Neutrophil (primary cell): ENCODE results near the gene MCM6.

Experiments
- H3K27ac ChIP-seq: fragments of 200-600 bp; sonication (generic); 2 replicates; pipeline ENCODE4 v1.5.1; 2016; ENCODE audit warnings: mild to moderate bottlenecking, moderate library complexity
- H3K27me3 ChIP-seq: fragments of 200-600 bp; sonication (generic); 2 replicates; pipeline ENCODE4 v1.6.0; 2016; ENCODE audit warnings: mild to moderate bottlenecking
- H3K36me3 ChIP-seq: fragments of 200-600 bp; sonication (generic); 2 replicates; pipeline ENCODE4 v1.5.1; 2017
- H3K4me1 ChIP-seq, 2 experiments: fragments of 200-600 bp in 1 of 2; sonication (generic) in 1 of 2; 1 replicate in 1 of 2; 2 replicates in 1 of 2; pipeline versions ENCODE4 v1.5.1 to v1.6.1; 2013 to 2016; ENCODE audit warnings: low read depth in 1 of 2, low read length in 1 of 2, mild to moderate bottlenecking in 1 of 2, moderate library complexity in 1 of 2; ENCODE audit not compliant: control insufficient read depth in 1 of 2, insufficient read depth in 1 of 2
- H3K4me3 ChIP-seq, 2 experiments: fragments of 200-600 bp in 1 of 2; sonication (generic) in 1 of 2; 1 replicate in 1 of 2; 2 replicates in 1 of 2; pipeline ENCODE4 v1.5.1; 2013 to 2016; ENCODE audit warnings: low read depth in 1 of 2, low read length in 1 of 2, mild to moderate bottlenecking in 1 of 2, moderate library complexity in 1 of 2
- H3K9me3 ChIP-seq: fragments of 200-600 bp; sonication (generic); 2 replicates; pipeline ENCODE4 v1.5.1; 2016
- TF ChIP-seq, protein P1 (sequence below): fragments of 200-600 bp; sonication (generic); IDR thresholded peaks from 2 replicates; pipeline ENCODE4 v1.5.1; 2016; ENCODE audit warnings: antibody characterized with exemption

The MCM6 gene

DNA sequence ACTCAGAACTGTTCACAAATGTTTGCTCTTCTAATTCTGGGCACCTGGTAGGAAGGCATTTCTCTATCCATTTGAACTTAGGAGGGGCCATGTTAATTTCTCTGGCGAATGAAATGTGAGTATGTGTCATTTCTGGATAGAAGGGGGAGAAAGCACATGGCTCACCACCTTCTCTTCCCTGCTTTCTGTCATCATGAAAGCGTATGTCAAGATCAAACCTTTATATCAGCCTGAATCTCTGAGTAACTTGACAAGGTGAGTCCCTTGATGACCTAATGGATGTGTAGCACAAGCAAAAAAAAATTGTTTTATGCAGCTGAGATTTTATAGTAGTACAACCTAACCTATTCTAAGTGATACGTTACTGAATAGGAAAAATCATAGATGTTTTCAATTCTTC, 27.2 kb downstream of the MCM6 start:
- no peak overlapping the region for H3K27ac ChIP-seq
- peaks cover 71% of the 10 kb centered on the region for H3K36me3 ChIP-seq

DNA sequence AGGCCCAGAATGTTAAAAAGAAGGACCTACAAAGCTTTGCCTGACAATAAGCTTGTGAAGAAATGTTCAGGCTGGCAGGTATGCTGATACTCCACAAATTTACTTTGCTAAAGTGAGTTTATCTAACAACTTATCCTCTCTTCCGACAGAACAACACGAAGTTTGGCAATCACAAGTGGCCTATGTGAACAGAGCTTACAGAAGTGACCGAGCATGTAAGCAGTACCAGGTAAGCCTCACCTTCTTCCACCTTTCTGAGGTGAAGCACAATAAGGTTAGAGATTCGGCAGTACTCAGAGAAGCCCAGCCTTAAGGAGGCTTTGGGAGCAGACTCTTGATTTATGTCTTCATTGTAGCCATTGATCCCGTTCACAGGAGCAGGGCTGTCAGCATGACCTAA, 30.2 kb downstream of the MCM6 start:
- H3K36me3 ChIP-seq = peaks cover 66% of the 10 kb centered on the region

More for the DNA sequence above, 27.2 kb downstream of the MCM6 start:
- no peaks in the 10 kb centered on the region for H3K27me3 ChIP-seq
- H3K4me1 ChIP-seq = no peaks in the 10 kb centered on the region
- H3K9me3 ChIP-seq = no peaks in the 10 kb centered on the region
- TF ChIP-seq, protein P1, sequence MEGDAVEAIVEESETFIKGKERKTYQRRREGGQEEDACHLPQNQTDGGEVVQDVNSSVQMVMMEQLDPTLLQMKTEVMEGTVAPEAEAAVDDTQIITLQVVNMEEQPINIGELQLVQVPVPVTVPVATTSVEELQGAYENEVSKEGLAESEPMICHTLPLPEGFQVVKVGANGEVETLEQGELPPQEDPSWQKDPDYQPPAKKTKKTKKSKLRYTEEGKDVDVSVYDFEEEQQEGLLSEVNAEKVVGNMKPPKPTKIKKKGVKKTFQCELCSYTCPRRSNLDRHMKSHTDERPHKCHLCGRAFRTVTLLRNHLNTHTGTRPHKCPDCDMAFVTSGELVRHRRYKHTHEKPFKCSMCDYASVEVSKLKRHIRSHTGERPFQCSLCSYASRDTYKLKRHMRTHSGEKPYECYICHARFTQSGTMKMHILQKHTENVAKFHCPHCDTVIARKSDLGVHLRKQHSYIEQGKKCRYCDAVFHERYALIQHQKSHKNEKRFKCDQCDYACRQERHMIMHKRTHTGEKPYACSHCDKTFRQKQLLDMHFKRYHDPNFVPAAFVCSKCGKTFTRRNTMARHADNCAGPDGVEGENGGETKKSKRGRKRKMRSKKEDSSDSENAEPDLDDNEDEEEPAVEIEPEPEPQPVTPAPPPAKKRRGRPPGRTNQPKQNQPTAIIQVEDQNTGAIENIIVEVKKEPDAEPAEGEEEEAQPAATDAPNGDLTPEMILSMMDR = no peak
- no peak overlapping the region for H3K4me3 ChIP-seq

DNA sequence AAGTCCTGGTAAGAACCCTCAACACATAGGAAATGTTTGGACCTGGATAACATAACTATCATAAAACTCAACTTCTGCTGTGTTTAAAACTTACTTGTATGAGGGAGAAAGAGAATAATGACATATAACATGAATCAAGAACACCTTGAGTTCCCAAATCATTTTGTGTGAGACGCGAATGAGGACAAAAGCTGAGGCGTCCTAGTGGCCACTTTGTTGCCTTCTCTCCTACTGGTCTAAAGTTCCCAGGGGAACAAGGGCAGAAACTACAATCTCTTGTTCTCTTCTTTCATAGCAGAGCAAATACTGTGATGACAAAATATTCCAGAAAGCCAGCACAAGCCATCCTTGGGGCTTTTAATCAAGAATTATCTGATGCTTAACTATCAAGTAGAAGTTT, 31.0 kb downstream of the MCM6 start:
- H3K9me3 ChIP-seq = no peaks in the 10 kb centered on the region
- no peaks in the 10 kb centered on the region for H3K27me3 ChIP-seq
- H3K4me1 ChIP-seq = no peaks in the 10 kb centered on the region
- H3K27ac ChIP-seq = no peak overlapping the region
- TF ChIP-seq, protein P1 = no peak
- H3K4me3 ChIP-seq = no peak overlapping the region
- peaks cover 64% of the 10 kb centered on the region for H3K36me3 ChIP-seq

More for the DNA sequence above, 30.2 kb downstream of the MCM6 start:
- Histone ChIP-seq H3K27me3 (no peaks in the 10 kb centered on the region), H3K27ac (no peak overlapping the region), H3K9me3 (no peaks in the 10 kb centered on the region), H3K4me1 (no peaks in the 10 kb centered on the region), H3K4me3 (no peak overlapping the region)
- TF ChIP-seq, protein P1 = no peak

DNA sequence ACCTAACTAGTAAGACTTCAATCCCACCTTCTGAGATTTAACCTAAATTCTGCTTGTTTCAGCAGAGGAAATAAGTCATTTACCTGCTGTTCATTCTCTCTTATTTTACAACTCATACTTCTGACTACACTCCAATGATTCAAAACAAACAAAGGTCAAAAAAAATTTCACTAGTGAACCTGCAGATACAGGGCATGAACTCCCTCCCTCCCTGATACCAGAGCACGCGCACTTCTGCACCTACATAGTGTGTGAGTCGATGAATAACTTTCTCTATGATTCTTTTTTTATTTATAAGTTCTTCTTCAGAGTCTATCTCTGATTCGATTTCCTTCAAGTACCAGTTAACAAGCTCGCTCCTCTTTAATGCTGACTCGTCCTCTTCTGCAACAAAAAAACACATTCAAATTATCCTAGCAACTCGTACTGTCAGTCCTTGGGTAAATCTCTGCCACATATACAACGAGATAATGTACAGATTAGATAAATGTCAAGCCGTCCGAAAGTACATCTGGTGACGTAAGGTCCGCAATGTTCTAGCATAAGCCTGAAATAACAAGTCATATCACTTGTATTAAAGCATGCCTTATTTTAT, 31.8 kb downstream of the MCM6 start:
- Histone ChIP-seq H3K27ac (no peak overlapping the region), H3K4me3 (no peak overlapping the region), H3K36me3 (peaks cover 70% of the 10 kb centered on the region), H3K27me3 (no peaks in the 10 kb centered on the region), H3K9me3 (no peaks in the 10 kb centered on the region), H3K4me1 (no peaks in the 10 kb centered on the region)
- TF ChIP-seq, protein P1 = no peak

DNA sequence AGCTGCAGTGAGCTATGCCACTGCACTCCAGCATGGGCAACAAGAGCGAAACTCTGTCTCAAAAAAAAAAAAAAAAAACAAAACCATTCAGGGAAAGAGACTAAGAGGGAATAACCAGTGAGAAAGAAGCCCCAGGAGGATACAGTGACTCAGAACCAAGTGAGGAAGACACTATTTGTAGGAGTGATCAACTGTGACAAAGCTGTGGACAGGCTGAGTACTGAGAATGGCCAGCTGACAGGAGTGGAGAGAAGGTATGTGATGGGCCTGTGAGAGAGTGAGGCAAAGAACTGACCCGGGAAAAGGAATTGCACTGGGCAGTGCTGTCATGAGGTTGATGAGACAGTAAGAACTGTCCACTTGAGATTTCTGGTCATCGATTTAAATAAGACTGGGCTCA, 32.6 kb downstream of the MCM6 start:
- H3K9me3 ChIP-seq = no peaks in the 10 kb centered on the region
- no peaks in the 10 kb centered on the region for H3K4me1 ChIP-seq
- TF ChIP-seq, protein P1 = no peak
- no peak overlapping the region for H3K4me3 ChIP-seq
- H3K36me3 ChIP-seq = peaks cover 69% of the 10 kb centered on the region
- H3K27ac ChIP-seq = no peak overlapping the region
- H3K27me3 ChIP-seq = no peaks in the 10 kb centered on the region

DNA sequence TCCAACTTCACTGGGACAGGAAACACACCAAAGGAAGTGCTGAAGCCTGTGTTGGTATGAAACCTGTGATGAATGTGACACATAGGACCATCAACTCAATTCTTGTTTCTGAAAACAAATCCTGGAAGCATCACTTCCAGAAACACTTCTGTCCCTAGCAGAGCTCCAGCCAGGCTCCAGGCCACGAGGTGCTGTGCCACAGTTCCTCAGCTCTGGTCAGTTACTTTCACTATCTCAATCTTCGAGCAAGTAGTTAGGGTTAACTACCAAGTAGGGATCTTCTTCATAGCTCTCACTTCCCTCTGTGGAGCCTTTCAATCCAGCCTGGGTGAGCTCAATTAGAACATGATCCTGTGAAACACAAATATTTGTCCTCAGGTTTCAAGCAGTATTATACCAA, 35.6 kb downstream of the MCM6 start:
- TF ChIP-seq, protein P1 = no peak
- no peak overlapping the region for H3K27ac ChIP-seq

More for the DNA sequence above, 35.6 kb downstream of the MCM6 start:
- Histone ChIP-seq H3K9me3 (no peaks in the 10 kb centered on the region), H3K4me1 (no peaks in the 10 kb centered on the region), H3K36me3 (peaks cover 44% of the 10 kb centered on the region), H3K27me3 (no peaks in the 10 kb centered on the region), H3K4me3 (no peak overlapping the region)
